ENCODE results near the gene FTSJ1. TPM values are rescaled to one million over a fixed set of nuclear protein-coding genes. Genes with fewer than 3 reads are reported as not detected.

Gene FTSJ1
- polyA plus RNA-seq, 3 donors, result 36.6 to 44.3 (median 40.4) TPM

- H3K27me3 ChIP-seq (ENCODE audit: control insufficient read depth in 2 of 2, insufficient read depth in 2 of 2, low read length in 2 of 2), result no peaks in the 10 kb centered on the region
- no peak overlapping the region for H2AFZ ChIP-seq (ENCODE audit: insufficient read depth, low read depth, low read length, poor library complexity, severe bottlenecking)
- Mint-ChIP-seq H3K27me3 (ENCODE audit: low read depth in 3 of 3) (peaks cover 0 to 14% (median 3%) of the 10 kb centered on the region in 3 donors), H3K36me3 (no peaks in the 10 kb centered on the region), H3K4me3 (no peak overlapping the region), H3K4me1 (peaks cover 36% of the 10 kb centered on the region), H3K9me3 (peaks cover 0 to 11% (median 1%) of the 10 kb centered on the region in 7 donors), H3K27ac (no peak overlapping the region)
- no peak overlapping the region for H3K4me2 ChIP-seq (replicated peaks; ENCODE audit: extremely low read depth, low read length, poor library complexity, severe bottlenecking)
- intact Hi-C loops (cut with micrococcal nuclease), result loop anchor here in 1 of 2 donors (10.0 kb wide), 1 partner anchor 103 kb away; the partner anchor contains the start of gene RBM3
- H3K9me3 ChIP-seq (replicated peaks in 1 of 2; ENCODE audit: control insufficient read depth in 1 of 2, insufficient read depth in 1 of 2, low read length in 2 of 2), result no peaks in the 10 kb centered on the region
- H3K4me1 ChIP-seq (ENCODE audit: control insufficient read depth in 1 of 2, insufficient read depth in 2 of 2, low read length in 2 of 2), result peaks cover 17 to 39% of the 10 kb centered on the region in 2 donors
- H3K36me3 ChIP-seq (replicated peaks in 1 of 2; ENCODE audit: control insufficient read depth in 1 of 2, insufficient read depth in 2 of 2, low read length in 2 of 2), result no peaks in the 10 kb centered on the region
- no peak overlapping the region for H3K27ac ChIP-seq (ENCODE audit: low read depth in 1 of 2, low read length in 2 of 2)
- peaks cover 13% of the 10 kb centered on the region for H3K79me2 ChIP-seq (ENCODE audit: insufficient read depth, low read length)
- no peak overlapping the region for H3K9ac ChIP-seq (ENCODE audit: insufficient read depth, low read length, poor library complexity, severe bottlenecking)
- no peak for DNase-seq
- WGBS (ENCODE audit: insufficient coverage), result 90% methylated on average over 2 of the region's 9 CpGs
- TF ChIP-seq CTCF (IDR thresholded peaks at IDR 0.05), result no peak
- H3K4me3 ChIP-seq (replicated peaks in 1 of 3; ENCODE audit: low read depth in 2 of 3, low read length in 3 of 3), result no peak overlapping the region
- no peaks in the 10 kb centered on the region for H4K20me1 ChIP-seq (ENCODE audit: insufficient read depth, low read length)
Measured at GRCh38 chrX:48472225-48472624, 3.8 kb upstream of the FTSJ1 start.

DNA sequence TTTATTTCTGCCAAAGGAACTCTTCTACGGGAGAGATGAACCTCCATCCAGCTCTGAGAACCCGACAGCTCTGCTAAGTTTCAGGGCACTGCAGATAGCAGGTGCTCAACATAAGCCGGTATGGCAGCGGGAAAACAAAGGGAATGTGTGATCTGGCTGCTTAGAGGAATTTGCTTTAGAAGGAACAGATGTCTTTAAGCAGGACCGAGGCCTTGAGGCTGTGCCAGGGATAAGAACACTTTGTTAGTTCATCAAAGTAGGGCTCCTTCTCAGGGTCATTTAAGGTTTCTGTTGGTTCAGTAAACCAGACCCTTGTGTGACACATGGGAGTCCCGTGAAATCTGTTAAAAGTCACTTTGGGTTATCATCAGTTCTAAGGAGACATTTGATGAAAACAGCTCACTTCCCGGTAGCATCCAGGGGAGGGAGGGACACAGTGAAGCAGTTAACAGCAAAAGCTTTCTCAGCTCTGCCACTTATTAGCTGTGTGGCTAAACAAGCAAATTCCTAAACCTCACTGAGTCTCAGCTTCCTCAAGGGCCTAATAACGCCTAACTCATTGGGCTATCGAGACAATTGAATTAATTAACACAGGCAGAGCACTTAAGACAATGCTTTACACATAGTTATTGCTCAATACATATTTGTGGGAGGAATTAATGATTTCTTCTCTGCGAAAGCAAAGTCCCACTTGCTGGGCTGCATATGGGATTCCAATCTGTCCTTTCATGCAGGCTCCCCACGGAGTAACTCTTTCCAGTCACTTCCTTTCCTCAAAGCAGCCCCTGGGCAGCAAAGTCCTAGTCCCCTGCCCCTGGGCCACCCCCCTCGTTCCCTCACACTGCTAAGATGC lies 2.9 kb upstream of the FTSJ1 start:
- peaks cover 0 to 11% (median 1%) of the 10 kb centered on the region in 7 donors for H3K9me3 Mint-ChIP-seq
- Histone ChIP-seq H3K27ac (ENCODE audit: low read depth in 1 of 2, low read length in 2 of 2) (no peak overlapping the region), H3K9ac (ENCODE audit: insufficient read depth, low read length, poor library complexity, severe bottlenecking) (no peak overlapping the region), H2AFZ (ENCODE audit: insufficient read depth, low read depth, low read length, poor library complexity, severe bottlenecking) (no peak overlapping the region), H3K36me3 (replicated peaks in 1 of 2; ENCODE audit: control insufficient read depth in 1 of 2, insufficient read depth in 2 of 2, low read length in 2 of 2) (no peaks in the 10 kb centered on the region), H3K27me3 (ENCODE audit: control insufficient read depth in 2 of 2, insufficient read depth in 2 of 2, low read length in 2 of 2) (no peaks in the 10 kb centered on the region), H4K20me1 (ENCODE audit: insufficient read depth, low read length) (no peaks in the 10 kb centered on the region), H3K4me1 (ENCODE audit: control insufficient read depth in 1 of 2, insufficient read depth in 2 of 2, low read length in 2 of 2) (peaks cover 19 to 37% of the 10 kb centered on the region in 2 donors), H3K4me2 (replicated peaks; ENCODE audit: extremely low read depth, low read length, poor library complexity, severe bottlenecking) (no peak overlapping the region), H3K4me3 (replicated peaks in 1 of 3; ENCODE audit: low read depth in 2 of 3, low read length in 3 of 3) (no peak overlapping the region), H3K9me3 (replicated peaks in 1 of 2; ENCODE audit: control insufficient read depth in 1 of 2, insufficient read depth in 1 of 2, low read length in 2 of 2) (no peaks in the 10 kb centered on the region), H3K79me2 (ENCODE audit: insufficient read depth, low read length) (peaks cover 19% of the 10 kb centered on the region)
- no peak for TF ChIP-seq CTCF (IDR thresholded peaks at IDR 0.05)
- WGBS (ENCODE audit: insufficient coverage), result 98% methylated on average over 4 of the region's 12 CpGs
- peaks cover 35% of the 10 kb centered on the region for H3K4me1 Mint-ChIP-seq
- peaks cover 0 to 12% (median 3%) of the 10 kb centered on the region in 3 donors for H3K27me3 Mint-ChIP-seq (ENCODE audit: low read depth in 3 of 3)
- H3K27ac Mint-ChIP-seq, result no peak overlapping the region
- H3K36me3 Mint-ChIP-seq, result peaks cover under 1 to 2% of the 10 kb centered on the region in 2 donors
- no peak for DNase-seq
- intact Hi-C loops (cut with micrococcal nuclease), result loop anchor here in 1 of 2 donors (10.0 kb wide), 1 partner anchor 102 kb away; the partner anchor contains the start of gene RBM3
- no peak overlapping the region for H3K4me3 Mint-ChIP-seq

Data from CD14-positive monocyte (primary cell).